ENCODE measurements around the gene ITGA2B. TPM values are rescaled to one million over a fixed set of nuclear protein-coding genes. Genes with fewer than 3 reads are reported as not detected.
"Not testable (repeated sequence)": the region's sequence is repeated elsewhere in the genome, so short reads cannot be mapped to it uniquely, and the experiment has no call there.

Gene ITGA2B
- total RNA-seq, 1 experiment from 2014 or later, result not detected

- no peaks in the 10 kb centered on the region for H3K27me3 ChIP-seq
- H3K4me3 ChIP-seq, result no peak overlapping the region
- no peaks in the 10 kb centered on the region for H3K9me3 ChIP-seq
- DNase-seq, result no peak
- H3K36me3 ChIP-seq, result no peaks in the 10 kb centered on the region; the same call in 1 of the 2 replicates
These were observed 58.1 kb downstream of the ITGA2B start for GRCh38 chr17:44331249-44331760.

- not testable (repeated sequence) for H3K4me3 ChIP-seq
These were observed 59.2 kb downstream of the ITGA2B start for GRCh38 chr17:44330263-44330662.

GRCh38 chr17:44329516-44329915 lies 59.9 kb downstream of the ITGA2B start:
- DNase-seq, H3K27me3 ChIP-seq, H3K9me3 ChIP-seq, H3K36me3 ChIP-seq, H3K4me3 ChIP-seq: not testable (repeated sequence)

More at GRCh38 chr17:44330263-44330662, 59.2 kb downstream of the ITGA2B start:
- DNase-seq, H3K27me3 ChIP-seq, H3K36me3 ChIP-seq, H3K9me3 ChIP-seq: not testable (repeated sequence)

GRCh38 chr17:44327715-44328449 lies 61.6 kb downstream of the ITGA2B start:
- H3K4me3 ChIP-seq, result no peak overlapping the region

GRCh38 chr17:44326861-44327444 lies 62.5 kb downstream of the ITGA2B start:
- H3K9me3 ChIP-seq, result no peaks in the 10 kb centered on the region
- peak overlapping the region; percentile 17 for H3K4me3 ChIP-seq
- H3K36me3 ChIP-seq, result peaks cover 16% of the 10 kb centered on the region
- no peaks in the 10 kb centered on the region for H3K27me3 ChIP-seq
- peak; percentile 99 for DNase-seq

More at GRCh38 chr17:44327715-44328449, 61.6 kb downstream of the ITGA2B start:
- Histone ChIP-seq H3K27me3 (no peaks in the 10 kb centered on the region), H3K36me3 (peaks cover 9% of the 10 kb centered on the region), H3K9me3 (no peaks in the 10 kb centered on the region)
- DNase-seq, result no peak

GRCh38 chr17:44324571-44325275 lies 64.7 kb downstream of the ITGA2B start, which contains the start of gene SLC25A39:
Gene SLC25A39, minus strand, starts transcription at chr17:44324823. Its CDS starts 1,261 bp downstream, at chr17:44323562.
- DNase-seq, result peak; percentile 95
- Histone ChIP-seq H3K27me3 (no peaks in the 10 kb centered on the region), H3K9me3 (no peaks in the 10 kb centered on the region), H3K4me3 (peak within 1 kb of the TSS; percentile 81), H3K36me3 (peaks cover 38% of the 10 kb centered on the region)

GRCh38 chr17:44324092-44324570 lies 65.3 kb downstream of the ITGA2B start:
- Histone ChIP-seq H3K4me3 (peak overlapping the region; percentile 81), H3K9me3 (no peaks in the 10 kb centered on the region), H3K27me3 (no peaks in the 10 kb centered on the region), H3K36me3 (peaks cover 43% of the 10 kb centered on the region)
- peak; percentile 25 for DNase-seq

GRCh38 chr17:44323359-44324091 lies 65.9 kb downstream of the ITGA2B start:
- H3K4me3 ChIP-seq, result peak overlapping the region; percentile 81
- H3K27me3 ChIP-seq, result no peaks in the 10 kb centered on the region
- H3K36me3 ChIP-seq, result peaks cover 43% of the 10 kb centered on the region
- H3K9me3 ChIP-seq, result no peaks in the 10 kb centered on the region
- peak; percentile 22 for DNase-seq

- H3K4me3 ChIP-seq, result no peak overlapping the region
- H3K9me3 ChIP-seq, result no peaks in the 10 kb centered on the region
- no peaks in the 10 kb centered on the region for H3K27me3 ChIP-seq
- no peak for DNase-seq
- peaks cover 43% of the 10 kb centered on the region for H3K36me3 ChIP-seq
These were observed 67.1 kb downstream of the ITGA2B start for GRCh38 chr17:44322236-44322895.

Other genes with a start within 250 kb of the ITGA2B start
- gene HROB, start 247.7 kb downstream of the ITGA2B start, total RNA-seq (2014; rRNA removed; shearing (Covaris generic); ENCODE audit: low replicate concordance), result 3.8 and 6.5 TPM in 2 replicates
- not detected in 2 replicates for gene ASB16, start 218.9 kb downstream of the ITGA2B start, total RNA-seq (2014; rRNA removed; shearing (Covaris generic); ENCODE audit: low replicate concordance)
- 18.5 and 39.9 TPM in 2 replicates for gene TMUB2, start 202.7 kb downstream of the ITGA2B start, total RNA-seq (2014; rRNA removed; shearing (Covaris generic); ENCODE audit: low replicate concordance)
- 37.0 and 53.2 TPM in 2 replicates for gene ATXN7L3, start 189.8 kb downstream of the ITGA2B start, total RNA-seq (2014; rRNA removed; shearing (Covaris generic); ENCODE audit: low replicate concordance)
- gene UBTF, start 170.0 kb downstream of the ITGA2B start, total RNA-seq (2014; rRNA removed; shearing (Covaris generic); ENCODE audit: low replicate concordance), result 51.2 and 64.2 TPM in 2 replicates
- gene SLC4A1, start 121.5 kb downstream of the ITGA2B start, total RNA-seq (2014; rRNA removed; shearing (Covaris generic); ENCODE audit: low replicate concordance), result not detected in 2 replicates
- gene RUNDC3A, start 81.0 kb downstream of the ITGA2B start, total RNA-seq (2014; rRNA removed; shearing (Covaris generic); ENCODE audit: low replicate concordance), result not detected in 2 replicates
- 142 and 155 TPM in 2 replicates for gene SLC25A39, start 64.8 kb downstream of the ITGA2B start, total RNA-seq (2014; rRNA removed; shearing (Covaris generic); ENCODE audit: low replicate concordance)
- gene GRN, start 44.3 kb downstream of the ITGA2B start, total RNA-seq (2014; rRNA removed; shearing (Covaris generic); ENCODE audit: low replicate concordance), result 109 and 170 TPM in 2 replicates
- gene FAM171A2, start 25.8 kb downstream of the ITGA2B start, total RNA-seq (2014; rRNA removed; shearing (Covaris generic); ENCODE audit: low replicate concordance), result 2.1 and 9.3 TPM in 2 replicates
- 5.2 and 5.5 TPM in 2 replicates for gene GPATCH8, start 113.8 kb upstream of the ITGA2B start, total RNA-seq (2014; rRNA removed; shearing (Covaris generic); ENCODE audit: low replicate concordance)
- gene FZD2, start 167.8 kb upstream of the ITGA2B start, total RNA-seq (2014; rRNA removed; shearing (Covaris generic); ENCODE audit: low replicate concordance), result 29.6 and 46.3 TPM in 2 replicates

Measured in MG63 (cell line).